K562 (cell line): Measurements from ENCODE around the gene OBSCN. TPM values are rescaled to one million over a fixed set of nuclear protein-coding genes. Genes with fewer than 3 reads are reported as not detected.

Experiments used
- CCNT2 ChIP-seq: IDR thresholded peaks from 2 replicates; pipeline ENCODE4 v1.6.1; 2011; ENCODE audit warnings: borderline replicate concordance, low read depth, mild to moderate bottlenecking, moderate library complexity, mixed read lengths, low read length; ENCODE audit not compliant: insufficient read length; ENCODE audit errors: extremely low read depth
- DDX20 ChIP-seq: fragments of 450-650 bp; IDR thresholded peaks from 2 replicates; pipeline ENCODE4 v1.6.1; 2016; ENCODE audit warnings: missing genetic modification characterization, low read depth, mild to moderate bottlenecking, missing compliant biosample characterization, moderate library complexity
- GTF2A2 ChIP-seq: IDR thresholded peaks from 2 replicates; pipeline ENCODE4 v1.6.1; 2016; ENCODE audit warnings: mild to moderate bottlenecking, missing genetic modification characterization, missing compliant biosample characterization
- HDAC2 ChIP-seq: fragments of 450-650 bp; IDR thresholded peaks from 2 replicates; pipeline ENCODE4 v1.6.1; 2016; ENCODE audit warnings: mild to moderate bottlenecking
- HNRNPK ChIP-seq: fragments of 200-400 bp; formaldehyde crosslinking; IDR thresholded peaks from one replicate; pipeline ENCODE4 v1.6.1; 2018; ENCODE audit warnings: mild to moderate bottlenecking, low read depth, low read length; ENCODE audit not compliant: poor library complexity, severe bottlenecking
- HNRNPLL ChIP-seq: fragments of 200-400 bp; formaldehyde crosslinking; IDR thresholded peaks from 2 replicates; pipeline ENCODE4 v1.6.1; 2017; ENCODE audit warnings: low read length, low read depth, mild to moderate bottlenecking; ENCODE audit not compliant: poor library complexity, severe bottlenecking
- ILF3 ChIP-seq: fragments of 450-650 bp; IDR thresholded peaks from 2 replicates; pipeline ENCODE4 v1.6.1; 2018; ENCODE audit warnings: antibody characterized with exemption, mild to moderate bottlenecking, moderate library complexity, borderline replicate concordance
- NBN ChIP-seq: fragments of 450-650 bp; IDR thresholded peaks from 2 replicates; pipeline ENCODE4 v1.6.1; 2016; ENCODE audit warnings: low read depth, mild to moderate bottlenecking
- SETDB1 ChIP-seq: IDR thresholded peaks from one replicate; pipeline ENCODE4 v1.6.1; 2012; ENCODE audit warnings: low read length, control low read depth, inconsistent platforms
- SIN3B ChIP-seq: fragments of 450-650 bp; IDR thresholded peaks from 2 replicates; pipeline ENCODE4 v1.6.1; 2017; ENCODE audit warnings: low read depth, mild to moderate bottlenecking, moderate library complexity
- TCF7 ChIP-seq: sonication (generic); IDR thresholded peaks from 2 replicates; pipeline ENCODE4 v1.6.1; 2016; ENCODE audit warnings: antibody characterized with exemption, borderline replicate concordance
- TEAD4 ChIP-seq, 2 experiments: sonication (generic) in 1 of 2; formaldehyde crosslinking in 1 of 2; IDR thresholded peaks; 2 replicates each; pipeline versions ENCODE4 v1.6.1 to v1.8.0; 2012 to 2022; ENCODE audit warnings: borderline replicate concordance in 1 of 2, inconsistent platforms in 1 of 2, low read length in 1 of 2, mild to moderate bottlenecking in 1 of 2, missing genetic modification reagents in 1 of 2
- ZNF146 ChIP-seq: IDR thresholded peaks from one replicate; pipeline ENCODE4 v1.6.1; 2018; ENCODE audit warnings: missing compliant biosample characterization; ENCODE audit not compliant: unreplicated experiment
- ZNF239 ChIP-seq: fragments of 250-450 bp; sonication (Bioruptor Pico); IDR thresholded peaks from 2 replicates; pipeline ENCODE4 v1.4.0; 2020; ENCODE audit warnings: mild to moderate bottlenecking
- ZNF764 ChIP-seq: fragments of 250-450 bp; sonication (Bioruptor Pico); IDR thresholded peaks from 2 replicates; pipeline ENCODE4 v1.4.0; 2020; ENCODE audit warnings: low read depth, mild to moderate bottlenecking, moderate library complexity
- polyA plus RNA-seq, 8 experiments: library from polyadenylated mRNA; depleted of rRNA in 4 of 8; stranded (reverse) in 5 of 8; unstranded in 3 of 8; fragments of >200 nt; fragmentation: Nextera tagmentation in 2 of 8; fragmentation: Illumina TruSeq in 1 of 8; extraction: Ambion mirVana in 2 of 8; extraction: Trizol in 1 of 8; gene quantifications; 2 replicates each; pipeline versions ENCODE4 v1.2.1 to v1.2.3, GENCODE V29; 2011 to 2014; ENCODE audit warnings: inconsistent platforms in 1 of 8, missing spikeins in 1 of 8
- total RNA-seq, 7 experiments: library from RNA; depleted of rRNA in 6 of 7; stranded (reverse); fragments of >200 nt in 6 of 7; fragmentation: Illumina TruSeq in 2 of 7; extraction: Trizol in 2 of 7; gene quantifications; 2 replicates each; pipeline versions ENCODE4 v1.2.1 to v1.2.3, GENCODE V29; 2011 to 2021; ENCODE audit warnings: low replicate concordance in 1 of 7
- TF ChIP-seq, protein P1 (sequence below): sonication (generic); formaldehyde crosslinking; IDR thresholded peaks from 2 replicates; pipeline ENCODE4 v1.8.0; 2022; ENCODE audit warnings: mild to moderate bottlenecking, missing genetic modification reagents
- TF ChIP-seq, protein P2 (sequence below): fragments of 250-450 bp; sonication (Bioruptor Pico); IDR thresholded peaks from 2 replicates; pipeline ENCODE4 v1.6.1; 2021; ENCODE audit warnings: mild to moderate bottlenecking
- TF ChIP-seq, protein P3 (sequence below): fragments of 450-650 bp; IDR thresholded peaks from 2 replicates; pipeline ENCODE4 v1.7.0; 2016; ENCODE audit warnings: borderline replicate concordance
- TF ChIP-seq, protein P4 (sequence below): sonication (generic); formaldehyde crosslinking; IDR thresholded peaks from 2 replicates; pipeline ENCODE4 v1.8.0; 2022; ENCODE audit warnings: missing genetic modification reagents, mild to moderate bottlenecking, borderline replicate concordance
- TF ChIP-seq, protein P5 (sequence below): sonication (generic); formaldehyde crosslinking; IDR thresholded peaks from 2 replicates; pipeline ENCODE4 v1.8.0; 2023; ENCODE audit warnings: mild to moderate bottlenecking, missing genetic modification reagents

The OBSCN gene
- total and polyA plus RNA-seq, 9 of the 15 experiments (the other 6 are each of a cell fraction or from before 2014, with no cell fraction given), result 0.18 to 19.7 (median 3.6) TPM

DNA sequence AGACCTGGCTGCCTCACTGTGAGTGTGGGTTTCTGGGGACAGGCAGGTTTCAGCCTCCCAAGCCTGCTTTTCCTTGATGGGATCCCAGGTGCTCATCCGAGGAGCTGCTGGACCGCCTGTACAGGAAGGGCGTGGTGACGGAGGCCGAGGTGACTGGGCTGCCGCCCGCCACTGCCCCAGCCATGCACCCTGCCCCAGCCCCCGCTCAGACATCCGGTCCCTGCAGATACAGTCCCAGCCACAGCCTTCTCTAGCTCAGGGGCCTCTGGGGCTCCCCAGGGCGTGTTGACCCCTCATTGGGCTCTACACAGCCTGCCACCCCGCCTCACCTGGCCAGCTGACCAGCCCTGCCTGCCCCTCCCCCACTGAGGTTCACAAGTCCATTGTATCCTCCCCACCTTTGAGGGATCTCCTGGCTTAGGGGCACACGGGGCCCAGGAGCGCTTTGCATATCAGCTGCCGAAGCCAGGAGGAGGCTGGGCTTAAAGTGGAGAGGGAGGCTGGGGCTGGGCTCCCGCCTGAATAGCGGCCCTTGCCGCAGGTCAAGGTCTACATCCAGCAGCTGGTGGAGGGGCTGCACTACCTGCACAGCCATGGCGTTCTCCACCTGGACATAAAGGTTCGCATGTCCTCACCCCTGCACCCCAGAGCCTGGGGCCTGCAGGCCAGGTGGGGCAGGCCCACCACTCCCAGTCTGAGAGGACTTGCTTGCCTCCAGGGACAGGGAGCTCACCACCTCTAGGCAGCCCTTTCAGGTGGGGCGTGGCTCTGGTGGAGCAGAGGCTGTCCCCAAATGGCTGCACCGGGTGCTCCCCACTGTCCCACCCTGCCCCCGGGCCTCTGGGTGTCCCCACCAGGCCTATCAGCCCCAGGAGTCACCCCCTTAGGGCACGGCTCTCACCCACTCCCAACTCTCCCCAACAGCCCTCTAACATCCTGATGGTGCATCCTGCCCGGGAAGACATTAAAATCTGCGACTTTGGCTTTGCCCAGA, 160.3 kb downstream of the OBSCN start (continued):
- TF ChIP-seq, protein P1, sequence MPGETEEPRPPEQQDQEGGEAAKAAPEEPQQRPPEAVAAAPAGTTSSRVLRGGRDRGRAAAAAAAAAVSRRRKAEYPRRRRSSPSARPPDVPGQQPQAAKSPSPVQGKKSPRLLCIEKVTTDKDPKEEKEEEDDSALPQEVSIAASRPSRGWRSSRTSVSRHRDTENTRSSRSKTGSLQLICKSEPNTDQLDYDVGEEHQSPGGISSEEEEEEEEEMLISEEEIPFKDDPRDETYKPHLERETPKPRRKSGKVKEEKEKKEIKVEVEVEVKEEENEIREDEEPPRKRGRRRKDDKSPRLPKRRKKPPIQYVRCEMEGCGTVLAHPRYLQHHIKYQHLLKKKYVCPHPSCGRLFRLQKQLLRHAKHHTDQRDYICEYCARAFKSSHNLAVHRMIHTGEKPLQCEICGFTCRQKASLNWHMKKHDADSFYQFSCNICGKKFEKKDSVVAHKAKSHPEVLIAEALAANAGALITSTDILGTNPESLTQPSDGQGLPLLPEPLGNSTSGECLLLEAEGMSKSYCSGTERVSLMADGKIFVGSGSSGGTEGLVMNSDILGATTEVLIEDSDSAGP, result no peak
- no peak for TF ChIP-seq ZNF146 (CRISPR knock-in tag)
- no peak for TF ChIP-seq DDX20 (tag)
- peak; percentile 96 for TF ChIP-seq HDAC2
- TF ChIP-seq HNRNPLL, result peak; percentile 32
- no peak for TF ChIP-seq SETDB1
- TF ChIP-seq, protein P2, sequence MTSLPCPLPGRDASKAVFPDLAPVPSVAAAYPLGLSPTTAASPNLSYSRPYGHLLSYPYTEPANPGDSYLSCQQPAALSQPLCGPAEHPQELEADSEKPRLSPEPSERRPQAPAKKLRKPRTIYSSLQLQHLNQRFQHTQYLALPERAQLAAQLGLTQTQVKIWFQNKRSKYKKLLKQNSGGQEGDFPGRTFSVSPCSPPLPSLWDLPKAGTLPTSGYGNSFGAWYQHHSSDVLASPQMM (CRISPR knock-in tag), result no peak
- TF ChIP-seq GTF2A2 (tag), result 0 out of 2 replicates have a peak, but pooled peaks have one; percentile 57
- TF ChIP-seq ZNF764 (CRISPR knock-in tag), result no peak
- TF ChIP-seq, protein P3, sequence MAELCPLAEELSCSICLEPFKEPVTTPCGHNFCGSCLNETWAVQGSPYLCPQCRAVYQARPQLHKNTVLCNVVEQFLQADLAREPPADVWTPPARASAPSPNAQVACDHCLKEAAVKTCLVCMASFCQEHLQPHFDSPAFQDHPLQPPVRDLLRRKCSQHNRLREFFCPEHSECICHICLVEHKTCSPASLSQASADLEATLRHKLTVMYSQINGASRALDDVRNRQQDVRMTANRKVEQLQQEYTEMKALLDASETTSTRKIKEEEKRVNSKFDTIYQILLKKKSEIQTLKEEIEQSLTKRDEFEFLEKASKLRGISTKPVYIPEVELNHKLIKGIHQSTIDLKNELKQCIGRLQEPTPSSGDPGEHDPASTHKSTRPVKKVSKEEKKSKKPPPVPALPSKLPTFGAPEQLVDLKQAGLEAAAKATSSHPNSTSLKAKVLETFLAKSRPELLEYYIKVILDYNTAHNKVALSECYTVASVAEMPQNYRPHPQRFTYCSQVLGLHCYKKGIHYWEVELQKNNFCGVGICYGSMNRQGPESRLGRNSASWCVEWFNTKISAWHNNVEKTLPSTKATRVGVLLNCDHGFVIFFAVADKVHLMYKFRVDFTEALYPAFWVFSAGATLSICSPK, result no peak
- no peak for TF ChIP-seq SIN3B
- TF ChIP-seq CCNT2, result peak; percentile 86
- 0 out of 2 replicates have a peak, but pooled peaks have one; percentile 81 for TF ChIP-seq NBN
- TF ChIP-seq, protein P4, sequence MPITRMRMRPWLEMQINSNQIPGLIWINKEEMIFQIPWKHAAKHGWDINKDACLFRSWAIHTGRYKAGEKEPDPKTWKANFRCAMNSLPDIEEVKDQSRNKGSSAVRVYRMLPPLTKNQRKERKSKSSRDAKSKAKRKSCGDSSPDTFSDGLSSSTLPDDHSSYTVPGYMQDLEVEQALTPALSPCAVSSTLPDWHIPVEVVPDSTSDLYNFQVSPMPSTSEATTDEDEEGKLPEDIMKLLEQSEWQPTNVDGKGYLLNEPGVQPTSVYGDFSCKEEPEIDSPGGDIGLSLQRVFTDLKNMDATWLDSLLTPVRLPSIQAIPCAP (CRISPR knock-in tag), result no peak
- peak; percentile 48 for TF ChIP-seq TEAD4 (IDR thresholded peaks at IDR 0.05; ENCODE audit: low read length)
- TF ChIP-seq TEAD4 (CRISPR knock-in tag; IDR thresholded peaks at IDR 0.05; ENCODE audit: borderline replicate concordance), result no peak
- no peak for TF ChIP-seq ZNF239 (CRISPR knock-in tag)
- TF ChIP-seq HNRNPK, result no peak
- TF ChIP-seq TCF7, result no peak
- no peak for TF ChIP-seq ILF3
- TF ChIP-seq, protein P5, sequence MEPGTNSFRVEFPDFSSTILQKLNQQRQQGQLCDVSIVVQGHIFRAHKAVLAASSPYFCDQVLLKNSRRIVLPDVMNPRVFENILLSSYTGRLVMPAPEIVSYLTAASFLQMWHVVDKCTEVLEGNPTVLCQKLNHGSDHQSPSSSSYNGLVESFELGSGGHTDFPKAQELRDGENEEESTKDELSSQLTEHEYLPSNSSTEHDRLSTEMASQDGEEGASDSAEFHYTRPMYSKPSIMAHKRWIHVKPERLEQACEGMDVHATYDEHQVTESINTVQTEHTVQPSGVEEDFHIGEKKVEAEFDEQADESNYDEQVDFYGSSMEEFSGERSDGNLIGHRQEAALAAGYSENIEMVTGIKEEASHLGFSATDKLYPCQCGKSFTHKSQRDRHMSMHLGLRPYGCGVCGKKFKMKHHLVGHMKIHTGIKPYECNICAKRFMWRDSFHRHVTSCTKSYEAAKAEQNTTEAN, result no peak; the same call in 1 of the 2 replicates
